ENCODE data around the gene ITPR1.

- TF ChIP-seq CTCF (conservative IDR thresholded peaks at IDR 0.05; ENCODE audit: low read depth in 2 of 2), result no peak
- TF ChIP-seq JUNB (IDR thresholded peaks at IDR 0.05; ENCODE audit: unreplicated experiment), result no peak
- TF ChIP-seq POLR2AphosphoS5 (IDR thresholded peaks at IDR 0.05; ENCODE audit: low read depth), result no peak
- no peak for TF ChIP-seq EZH2 (IDR thresholded peaks at IDR 0.05; ENCODE audit: low read depth, unreplicated experiment)
- TF ChIP-seq CREB1 (CRISPR knock-in tag; IDR thresholded peaks at IDR 0.05; ENCODE audit: low read depth), result no peak
- TF ChIP-seq NANOG (IDR thresholded peaks at IDR 0.05; ENCODE audit: borderline replicate concordance), result no peak
- no peak for TF ChIP-seq EZH2phosphoT487 (IDR thresholded peaks at IDR 0.05; ENCODE audit: unreplicated experiment)
- no peak for TF ChIP-seq ZNF114 (CRISPR knock-in tag; IDR thresholded peaks at IDR 0.05)
- no peak for TF ChIP-seq ETS1 (IDR thresholded peaks at IDR 0.05)
- TF ChIP-seq, protein P1, sequence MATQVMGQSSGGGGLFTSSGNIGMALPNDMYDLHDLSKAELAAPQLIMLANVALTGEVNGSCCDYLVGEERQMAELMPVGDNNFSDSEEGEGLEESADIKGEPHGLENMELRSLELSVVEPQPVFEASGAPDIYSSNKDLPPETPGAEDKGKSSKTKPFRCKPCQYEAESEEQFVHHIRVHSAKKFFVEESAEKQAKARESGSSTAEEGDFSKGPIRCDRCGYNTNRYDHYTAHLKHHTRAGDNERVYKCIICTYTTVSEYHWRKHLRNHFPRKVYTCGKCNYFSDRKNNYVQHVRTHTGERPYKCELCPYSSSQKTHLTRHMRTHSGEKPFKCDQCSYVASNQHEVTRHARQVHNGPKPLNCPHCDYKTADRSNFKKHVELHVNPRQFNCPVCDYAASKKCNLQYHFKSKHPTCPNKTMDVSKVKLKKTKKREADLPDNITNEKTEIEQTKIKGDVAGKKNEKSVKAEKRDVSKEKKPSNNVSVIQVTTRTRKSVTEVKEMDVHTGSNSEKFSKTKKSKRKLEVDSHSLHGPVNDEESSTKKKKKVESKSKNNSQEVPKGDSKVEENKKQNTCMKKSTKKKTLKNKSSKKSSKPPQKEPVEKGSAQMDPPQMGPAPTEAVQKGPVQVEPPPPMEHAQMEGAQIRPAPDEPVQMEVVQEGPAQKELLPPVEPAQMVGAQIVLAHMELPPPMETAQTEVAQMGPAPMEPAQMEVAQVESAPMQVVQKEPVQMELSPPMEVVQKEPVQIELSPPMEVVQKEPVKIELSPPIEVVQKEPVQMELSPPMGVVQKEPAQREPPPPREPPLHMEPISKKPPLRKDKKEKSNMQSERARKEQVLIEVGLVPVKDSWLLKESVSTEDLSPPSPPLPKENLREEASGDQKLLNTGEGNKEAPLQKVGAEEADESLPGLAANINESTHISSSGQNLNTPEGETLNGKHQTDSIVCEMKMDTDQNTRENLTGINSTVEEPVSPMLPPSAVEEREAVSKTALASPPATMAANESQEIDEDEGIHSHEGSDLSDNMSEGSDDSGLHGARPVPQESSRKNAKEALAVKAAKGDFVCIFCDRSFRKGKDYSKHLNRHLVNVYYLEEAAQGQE (IDR thresholded peaks at IDR 0.05; ENCODE audit: unreplicated experiment), result no peak
- TF ChIP-seq STAT1 (IDR thresholded peaks at IDR 0.05; ENCODE audit: unreplicated experiment), result no peak
- no peak for TF ChIP-seq ZNF331 (CRISPR knock-in tag; IDR thresholded peaks at IDR 0.05; ENCODE audit: low read depth)
- TF ChIP-seq, protein P2, sequence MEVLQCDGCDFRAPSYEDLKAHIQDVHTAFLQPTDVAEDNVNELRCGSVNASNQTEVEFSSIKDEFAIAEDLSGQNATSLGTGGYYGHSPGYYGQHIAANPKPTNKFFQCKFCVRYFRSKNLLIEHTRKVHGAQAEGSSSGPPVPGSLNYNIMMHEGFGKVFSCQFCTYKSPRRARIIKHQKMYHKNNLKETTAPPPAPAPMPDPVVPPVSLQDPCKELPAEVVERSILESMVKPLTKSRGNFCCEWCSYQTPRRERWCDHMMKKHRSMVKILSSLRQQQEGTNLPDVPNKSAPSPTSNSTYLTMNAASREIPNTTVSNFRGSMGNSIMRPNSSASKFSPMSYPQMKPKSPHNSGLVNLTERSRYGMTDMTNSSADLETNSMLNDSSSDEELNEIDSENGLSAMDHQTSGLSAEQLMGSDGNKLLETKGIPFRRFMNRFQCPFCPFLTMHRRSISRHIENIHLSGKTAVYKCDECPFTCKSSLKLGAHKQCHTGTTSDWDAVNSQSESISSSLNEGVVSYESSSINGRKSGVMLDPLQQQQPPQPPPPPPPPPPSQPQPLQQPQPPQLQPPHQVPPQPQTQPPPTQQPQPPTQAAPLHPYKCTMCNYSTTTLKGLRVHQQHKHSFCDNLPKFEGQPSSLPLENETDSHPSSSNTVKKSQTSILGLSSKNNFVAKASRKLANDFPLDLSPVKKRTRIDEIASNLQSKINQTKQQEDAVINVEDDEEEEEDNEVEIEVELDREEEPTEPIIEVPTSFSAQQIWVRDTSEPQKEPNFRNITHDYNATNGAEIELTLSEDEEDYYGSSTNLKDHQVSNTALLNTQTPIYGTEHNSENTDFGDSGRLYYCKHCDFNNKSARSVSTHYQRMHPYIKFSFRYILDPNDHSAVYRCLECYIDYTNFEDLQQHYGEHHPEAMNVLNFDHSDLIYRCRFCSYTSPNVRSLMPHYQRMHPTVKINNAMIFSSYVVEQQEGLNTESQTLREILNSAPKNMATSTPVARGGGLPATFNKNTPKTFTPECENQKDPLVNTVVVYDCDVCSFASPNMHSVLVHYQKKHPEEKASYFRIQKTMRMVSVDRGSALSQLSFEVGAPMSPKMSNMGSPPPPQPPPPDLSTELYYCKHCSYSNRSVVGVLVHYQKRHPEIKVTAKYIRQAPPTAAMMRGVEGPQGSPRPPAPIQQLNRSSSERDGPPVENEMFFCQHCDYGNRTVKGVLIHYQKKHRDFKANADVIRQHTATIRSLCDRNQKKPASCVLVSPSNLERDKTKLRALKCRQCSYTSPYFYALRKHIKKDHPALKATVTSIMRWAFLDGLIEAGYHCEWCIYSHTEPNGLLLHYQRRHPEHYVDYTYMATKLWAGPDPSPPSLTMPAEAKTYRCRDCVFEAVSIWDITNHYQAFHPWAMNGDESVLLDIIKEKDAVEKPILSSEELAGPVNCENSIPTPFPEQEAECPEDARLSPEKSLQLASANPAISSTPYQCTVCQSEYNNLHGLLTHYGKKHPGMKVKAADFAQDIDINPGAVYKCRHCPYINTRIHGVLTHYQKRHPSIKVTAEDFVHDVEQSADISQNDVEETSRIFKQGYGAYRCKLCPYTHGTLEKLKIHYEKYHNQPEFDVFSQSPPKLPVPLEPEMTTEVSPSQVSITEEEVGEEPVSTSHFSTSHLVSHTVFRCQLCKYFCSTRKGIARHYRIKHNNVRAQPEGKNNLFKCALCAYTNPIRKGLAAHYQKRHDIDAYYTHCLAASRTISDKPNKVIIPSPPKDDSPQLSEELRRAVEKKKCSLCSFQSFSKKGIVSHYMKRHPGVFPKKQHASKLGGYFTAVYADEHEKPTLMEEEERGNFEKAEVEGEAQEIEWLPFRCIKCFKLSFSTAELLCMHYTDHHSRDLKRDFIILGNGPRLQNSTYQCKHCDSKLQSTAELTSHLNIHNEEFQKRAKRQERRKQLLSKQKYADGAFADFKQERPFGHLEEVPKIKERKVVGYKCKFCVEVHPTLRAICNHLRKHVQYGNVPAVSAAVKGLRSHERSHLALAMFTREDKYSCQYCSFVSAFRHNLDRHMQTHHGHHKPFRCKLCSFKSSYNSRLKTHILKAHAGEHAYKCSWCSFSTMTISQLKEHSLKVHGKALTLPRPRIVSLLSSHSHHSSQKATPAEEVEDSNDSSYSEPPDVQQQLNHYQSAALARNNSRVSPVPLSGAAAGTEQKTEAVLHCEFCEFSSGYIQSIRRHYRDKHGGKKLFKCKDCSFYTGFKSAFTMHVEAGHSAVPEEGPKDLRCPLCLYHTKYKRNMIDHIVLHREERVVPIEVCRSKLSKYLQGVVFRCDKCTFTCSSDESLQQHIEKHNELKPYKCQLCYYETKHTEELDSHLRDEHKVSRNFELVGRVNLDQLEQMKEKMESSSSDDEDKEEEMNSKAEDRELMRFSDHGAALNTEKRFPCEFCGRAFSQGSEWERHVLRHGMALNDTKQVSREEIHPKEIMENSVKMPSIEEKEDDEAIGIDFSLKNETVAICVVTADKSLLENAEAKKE (CRISPR knock-in tag; IDR thresholded peaks at IDR 0.05), result no peak
Observed at GRCh38 chr3:4634894-4635293, 141.7 kb downstream of the ITPR1 start.

Data from GM23338 (cell line).